ENCODE results near the gene MRTFB.

MRTFB gene

GRCh38 chr16:14077918-14078317 is 6.8 kb downstream of the MRTFB start:
- in situ Hi-C loops (cut with MboI; ENCODE audit: low sequenced_read_pairs, unreplicated experiment), result no loop called here
- no peak for DNase-seq (ENCODE audit: low spot score)
- no peak for TF ChIP-seq CTCF (IDR thresholded peaks at IDR 0.05; ENCODE audit: borderline replicate concordance, control extremely low read depth, extremely low read depth, insufficient read depth, missing control alignments)

GRCh38 chr16:14086477-14086876 is 15.4 kb downstream of the MRTFB start:
- TF ChIP-seq CTCF (IDR thresholded peaks at IDR 0.05; ENCODE audit: borderline replicate concordance, control extremely low read depth, extremely low read depth, insufficient read depth, missing control alignments), result no peak
- no peak for DNase-seq (ENCODE audit: low spot score)
- in situ Hi-C loops (cut with MboI; ENCODE audit: low sequenced_read_pairs, unreplicated experiment), result no loop called here

- no peak for DNase-seq (ENCODE audit: low spot score)
- TF ChIP-seq CTCF (IDR thresholded peaks at IDR 0.05; ENCODE audit: borderline replicate concordance, control extremely low read depth, extremely low read depth, insufficient read depth, missing control alignments), result no peak
- in situ Hi-C loops (cut with MboI; ENCODE audit: low sequenced_read_pairs, unreplicated experiment), result no loop called here
Observed at GRCh38 chr16:14087181-14087580, 16.1 kb downstream of the MRTFB start.

- TF ChIP-seq CTCF (IDR thresholded peaks at IDR 0.05; ENCODE audit: borderline replicate concordance, control extremely low read depth, extremely low read depth, insufficient read depth, missing control alignments), result no peak
- DNase-seq (ENCODE audit: low spot score), result no peak
- in situ Hi-C loops (cut with MboI; ENCODE audit: low sequenced_read_pairs, unreplicated experiment), result no loop called here
Observed at GRCh38 chr16:14087590-14088154, 16.6 kb downstream of the MRTFB start.

GRCh38 chr16:14088155-14088753 is 17.1 kb downstream of the MRTFB start:
- in situ Hi-C loops (cut with MboI; ENCODE audit: low sequenced_read_pairs, unreplicated experiment), result no loop called here
- DNase-seq (ENCODE audit: low spot score), result no peak
- no peak for TF ChIP-seq CTCF (IDR thresholded peaks at IDR 0.05; ENCODE audit: borderline replicate concordance, control extremely low read depth, extremely low read depth, insufficient read depth, missing control alignments)

- in situ Hi-C loops (cut with MboI; ENCODE audit: low sequenced_read_pairs, unreplicated experiment), result no loop called here
- no peak for DNase-seq (ENCODE audit: low spot score)
- TF ChIP-seq CTCF (IDR thresholded peaks at IDR 0.05; ENCODE audit: borderline replicate concordance, control extremely low read depth, extremely low read depth, insufficient read depth, missing control alignments), result no peak
Observed at GRCh38 chr16:14089283-14089823, 18.2 kb downstream of the MRTFB start.
